Stimulated activated CD8-positive, alpha-beta memory T cell treated with anti-CD3 and anti-CD28 coated beads, Interleukin-7, amount 100 ng/mL, for 48 hours (primary cell): ENCODE results near the gene OBP2B.
"Not testable (repeated sequence)": the region's sequence is repeated elsewhere in the genome, so short reads cannot be mapped to it uniquely, and the experiment has no call there.

Experiments used
- DNase-seq, 2 donors: peaks; one replicate each; pipeline ENCODE4 v3.0.0-alpha.2; 2020; ENCODE audit warnings: low read depth in 1 of 2; ENCODE audit errors: extremely low read depth in 1 of 2

Gene OBP2B

DNA sequence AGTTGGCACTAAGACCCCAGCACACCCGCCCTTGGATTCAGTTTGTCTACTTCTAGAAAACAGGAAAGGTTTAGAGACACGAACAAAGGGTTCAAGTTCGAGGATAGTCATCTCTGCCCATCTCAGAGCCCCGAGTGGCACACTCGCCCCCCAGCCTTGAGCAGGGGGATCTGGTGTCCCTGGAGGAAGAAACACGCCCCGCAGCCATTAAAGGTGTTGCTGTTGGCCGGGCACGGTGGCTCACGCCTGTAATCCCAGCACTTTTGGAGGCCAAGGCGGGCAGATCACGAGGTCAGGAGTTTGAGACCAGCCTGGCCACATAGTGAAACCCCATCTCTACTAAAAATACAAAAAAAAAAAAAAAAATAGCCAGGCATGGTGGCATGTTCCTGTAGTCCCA is 39.4 kb downstream of the OBP2B start:
- DNase-seq, result not testable (repeated sequence)

DNA sequence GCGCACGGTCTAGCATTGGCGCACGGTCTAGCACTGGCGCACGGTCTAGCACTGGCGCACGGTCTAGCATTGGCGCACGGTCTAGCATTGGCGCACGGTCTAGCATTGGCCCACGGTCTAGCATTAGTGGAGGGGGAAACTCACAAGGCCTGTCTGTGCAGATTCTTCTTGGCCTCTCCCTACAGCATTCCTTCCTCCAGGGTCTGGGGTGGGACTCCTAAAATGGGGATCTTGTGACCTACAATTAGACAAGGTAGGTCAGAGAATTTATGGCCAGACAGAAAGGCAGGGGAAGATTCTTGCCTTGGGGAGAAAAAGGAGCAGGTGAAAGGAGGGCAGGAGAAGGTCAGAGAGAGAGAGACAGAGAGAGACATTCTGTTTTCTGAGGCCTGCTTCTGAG is 39.9 kb downstream of the OBP2B start:
- no peak for DNase-seq

DNA sequence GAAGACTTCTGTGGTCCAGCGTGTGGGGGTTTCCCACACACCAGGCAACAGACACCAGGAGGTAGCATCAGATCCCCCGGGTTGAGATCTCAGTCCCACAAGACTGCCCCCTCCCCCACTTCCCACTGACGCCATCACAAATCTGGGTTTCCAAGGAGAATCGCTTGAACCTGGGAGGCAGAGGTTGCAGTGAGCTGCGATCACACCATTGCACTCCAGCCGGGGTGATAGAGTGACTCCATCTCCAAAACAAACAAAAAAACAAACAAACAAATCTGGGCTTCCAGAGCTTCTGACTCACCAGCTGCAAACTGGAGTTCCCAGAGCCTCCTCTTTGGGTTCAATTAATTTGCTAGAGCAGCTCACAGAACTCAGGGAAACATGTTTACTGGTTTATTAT is 40.6 kb downstream of the OBP2B start:
- no peak for DNase-seq

DNA sequence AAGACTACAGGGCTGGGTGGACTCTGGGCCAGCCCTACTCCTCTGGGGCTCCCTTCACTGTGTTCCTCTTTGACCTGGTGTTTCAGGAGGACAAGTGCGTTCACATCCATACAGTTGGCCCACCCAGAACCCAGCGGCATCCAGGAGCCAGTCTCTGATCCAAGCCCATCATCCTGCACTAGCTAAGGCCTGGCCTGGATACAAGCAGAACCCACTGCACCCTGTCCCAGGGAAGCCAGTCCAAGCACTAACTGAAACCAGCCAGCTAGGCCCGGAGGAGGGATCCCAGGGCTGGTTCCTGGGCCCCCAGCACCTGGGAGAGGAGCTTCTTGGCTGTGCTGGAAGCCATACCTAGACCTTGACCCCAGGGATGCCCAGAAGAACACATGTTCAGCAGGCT is 41.3 kb downstream of the OBP2B start:
- no peak for DNase-seq

GRCh38 chr9:133167096-133167730 is 41.8 kb downstream of the OBP2B start:
- no peak for DNase-seq

DNA sequence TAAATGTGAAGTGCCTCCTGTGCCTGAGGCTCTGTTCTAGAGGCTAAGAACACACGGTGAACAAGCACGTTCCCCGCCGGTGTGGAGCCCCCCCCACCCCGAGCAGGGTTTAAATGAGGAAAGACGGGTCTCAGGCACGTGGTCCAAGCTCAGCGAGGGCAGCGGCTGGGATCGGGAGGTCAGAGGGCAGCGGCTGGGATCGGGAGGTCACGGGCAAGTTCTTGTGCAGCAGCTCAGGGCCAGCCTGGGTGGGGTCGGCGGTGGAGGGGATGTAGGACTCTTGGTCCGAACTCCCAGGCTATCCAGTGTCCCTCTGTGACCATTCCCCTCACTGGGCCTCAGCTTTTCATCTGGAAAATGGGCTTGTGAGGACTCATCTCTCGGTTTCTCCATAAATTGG is 42.7 kb downstream of the OBP2B start:
- DNase-seq, result no peak

DNA sequence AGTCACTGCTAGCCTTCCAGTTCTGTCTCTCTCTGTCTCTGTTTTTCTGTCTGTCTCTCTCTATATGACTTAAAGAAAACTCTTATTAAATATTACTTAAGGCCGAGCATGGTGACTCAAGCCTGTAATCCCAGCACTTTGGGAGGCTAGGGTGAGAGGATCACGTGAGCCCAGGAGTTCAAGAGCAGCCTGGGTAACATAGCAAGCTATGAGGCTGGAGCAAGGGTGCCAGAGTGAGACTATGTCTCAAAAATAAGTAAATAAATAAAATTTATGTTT is 43.7 kb downstream of the OBP2B start:
- DNase-seq, result no peak

- DNase-seq, result no peak
Observed at GRCh38 chr9:133164191-133164590, 44.9 kb downstream of the OBP2B start.

DNA sequence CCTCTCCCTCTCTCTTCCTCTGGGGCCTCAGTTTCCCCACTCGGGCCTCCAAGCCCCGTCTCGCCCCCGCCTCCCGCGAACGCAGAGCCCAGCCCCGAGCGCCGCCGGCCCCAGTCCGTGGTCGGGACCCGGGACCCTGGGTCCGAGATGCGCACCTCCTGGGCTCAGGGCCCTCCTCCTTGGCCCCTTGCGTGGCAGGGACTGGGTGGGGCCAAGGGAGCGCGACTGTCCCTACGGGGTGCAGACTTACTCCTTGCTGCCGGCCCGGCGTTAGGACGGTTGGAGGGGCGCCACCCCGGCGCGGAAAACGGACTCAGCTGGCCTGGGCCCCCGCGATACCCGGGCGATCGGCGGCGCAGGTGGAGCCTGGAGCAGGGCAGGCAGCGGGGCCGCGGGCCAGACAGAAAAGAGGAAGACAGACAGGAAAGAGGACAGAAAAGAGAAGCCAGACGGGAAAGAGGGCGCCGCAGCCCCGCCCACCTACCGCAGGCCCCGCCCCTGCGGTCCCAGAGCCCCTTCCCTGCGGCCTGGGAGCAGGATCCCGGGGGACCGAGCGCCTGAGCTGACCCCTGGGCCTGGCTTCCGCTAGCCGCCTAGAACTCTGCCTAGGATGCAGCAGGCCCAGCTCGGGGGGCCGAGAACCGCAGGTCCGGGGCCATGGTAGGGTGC is 45.4 kb downstream of the OBP2B start, which contains the start of gene GBGT1:
Gene GBGT1, minus strand, starts transcription at position 411 of the 669 bp plus-strand sequence. CDS start 1,502 bp downstream, outside the sequence.
- DNase-seq, result no peak

- DNase-seq, result no peak
Observed at GRCh38 chr9:133162861-133163503, 46.1 kb downstream of the OBP2B start.

- no peak for DNase-seq
Observed at GRCh38 chr9:133161547-133161950, 47.5 kb downstream of the OBP2B start.

GRCh38 chr9:133160742-133161546 is 48.1 kb downstream of the OBP2B start:
- no peak for DNase-seq

DNA sequence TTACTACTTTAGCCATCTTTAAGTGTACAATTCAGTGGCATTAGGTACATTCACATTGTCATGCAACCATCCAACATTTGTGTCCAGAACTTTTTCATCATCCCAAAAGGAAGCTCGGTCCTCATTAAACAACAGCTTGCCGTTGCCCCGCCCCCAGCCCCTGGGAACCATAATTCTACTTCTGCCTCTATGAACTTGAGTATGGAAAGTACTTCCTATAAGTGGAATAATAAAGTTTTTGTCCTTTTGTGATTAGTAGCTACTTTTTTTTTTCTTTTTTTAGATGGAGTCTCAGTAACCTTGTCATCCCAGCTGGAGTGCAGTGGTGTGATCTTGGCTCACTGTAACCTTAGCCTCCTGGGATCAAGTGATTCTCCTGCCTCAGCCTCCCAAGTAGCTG is 50.4 kb downstream of the OBP2B start:
- DNase-seq, result no peak
